ENCODE measurements around the gene SEC22C. TPM values are rescaled to one million over a fixed set of nuclear protein-coding genes. Genes with fewer than 3 reads are reported as not detected.
A peak's percentile ranks its signal among the peaks of the same experiment; 100 is the strongest.

SEC22C gene
- total RNA-seq, 4 donors from 2014 or later, result 30.5 to 56.4 (median 38.7) TPM

DNA sequence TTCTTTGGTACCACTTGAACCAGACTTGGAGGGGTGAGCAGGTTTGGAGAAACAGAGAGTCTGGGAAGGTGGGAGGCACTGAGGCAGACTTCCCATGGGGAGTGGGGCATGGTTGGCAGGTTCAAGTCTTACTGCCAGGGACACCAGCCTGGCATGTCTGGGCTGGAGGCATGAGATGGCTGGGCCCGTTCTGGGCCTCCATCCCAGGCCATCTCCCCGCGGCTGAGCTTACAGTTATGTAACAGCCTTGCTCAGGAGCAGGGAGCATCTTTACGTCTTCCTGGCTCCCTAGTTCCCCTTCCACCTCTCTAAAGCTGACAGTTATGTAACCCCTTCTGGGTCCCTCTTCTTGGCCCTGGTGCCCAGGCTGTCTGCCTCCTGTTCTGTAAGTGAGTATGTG is 66.9 kb downstream of the SEC22C start:
- H3K4me3 ChIP-seq, result no peak overlapping the region
- H3K9me3 ChIP-seq, result no peaks in the 10 kb centered on the region
- peaks cover 0 to 9% (median 0%) of the 10 kb centered on the region in 3 donors for H3K36me3 ChIP-seq
- H3K27ac ChIP-seq, result peak overlapping the region in 3 of 4 donors; percentile 70 to 91 (median 81)
- TF ChIP-seq POLR2A (IDR thresholded peaks at IDR 0.05), result no peak
- TF ChIP-seq, protein P1, sequence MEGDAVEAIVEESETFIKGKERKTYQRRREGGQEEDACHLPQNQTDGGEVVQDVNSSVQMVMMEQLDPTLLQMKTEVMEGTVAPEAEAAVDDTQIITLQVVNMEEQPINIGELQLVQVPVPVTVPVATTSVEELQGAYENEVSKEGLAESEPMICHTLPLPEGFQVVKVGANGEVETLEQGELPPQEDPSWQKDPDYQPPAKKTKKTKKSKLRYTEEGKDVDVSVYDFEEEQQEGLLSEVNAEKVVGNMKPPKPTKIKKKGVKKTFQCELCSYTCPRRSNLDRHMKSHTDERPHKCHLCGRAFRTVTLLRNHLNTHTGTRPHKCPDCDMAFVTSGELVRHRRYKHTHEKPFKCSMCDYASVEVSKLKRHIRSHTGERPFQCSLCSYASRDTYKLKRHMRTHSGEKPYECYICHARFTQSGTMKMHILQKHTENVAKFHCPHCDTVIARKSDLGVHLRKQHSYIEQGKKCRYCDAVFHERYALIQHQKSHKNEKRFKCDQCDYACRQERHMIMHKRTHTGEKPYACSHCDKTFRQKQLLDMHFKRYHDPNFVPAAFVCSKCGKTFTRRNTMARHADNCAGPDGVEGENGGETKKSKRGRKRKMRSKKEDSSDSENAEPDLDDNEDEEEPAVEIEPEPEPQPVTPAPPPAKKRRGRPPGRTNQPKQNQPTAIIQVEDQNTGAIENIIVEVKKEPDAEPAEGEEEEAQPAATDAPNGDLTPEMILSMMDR (IDR thresholded peaks at IDR 0.05), result no peak
- no peaks in the 10 kb centered on the region for H3K27me3 ChIP-seq
- DNase-seq, result no peak
- H3K4me1 ChIP-seq, result peaks cover 0 to 64% (median 11%) of the 10 kb centered on the region in 4 donors

DNA sequence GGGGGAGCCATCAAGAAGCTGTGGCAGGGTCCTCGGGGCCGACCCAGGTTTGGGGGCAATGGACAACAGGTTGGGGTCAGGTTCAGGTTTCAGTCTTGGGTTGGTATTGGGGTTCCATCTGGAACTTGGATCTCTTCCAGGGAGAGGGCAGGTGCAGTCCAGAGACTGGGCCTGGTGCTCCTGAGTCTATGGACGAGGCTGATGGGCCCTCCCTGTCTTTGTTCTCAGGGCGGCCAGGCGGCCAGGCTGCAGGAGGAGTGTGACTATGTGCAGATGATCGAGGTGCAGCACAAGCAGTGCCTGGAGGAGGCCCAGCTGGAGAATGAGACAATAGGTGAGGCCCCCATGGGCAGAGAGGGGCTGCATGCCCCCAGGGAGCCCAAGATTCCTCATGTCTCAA is 68.2 kb downstream of the SEC22C start:
- H3K4me1 ChIP-seq, result peaks cover 0 to 66% (median 17%) of the 10 kb centered on the region in 4 donors

DNA sequence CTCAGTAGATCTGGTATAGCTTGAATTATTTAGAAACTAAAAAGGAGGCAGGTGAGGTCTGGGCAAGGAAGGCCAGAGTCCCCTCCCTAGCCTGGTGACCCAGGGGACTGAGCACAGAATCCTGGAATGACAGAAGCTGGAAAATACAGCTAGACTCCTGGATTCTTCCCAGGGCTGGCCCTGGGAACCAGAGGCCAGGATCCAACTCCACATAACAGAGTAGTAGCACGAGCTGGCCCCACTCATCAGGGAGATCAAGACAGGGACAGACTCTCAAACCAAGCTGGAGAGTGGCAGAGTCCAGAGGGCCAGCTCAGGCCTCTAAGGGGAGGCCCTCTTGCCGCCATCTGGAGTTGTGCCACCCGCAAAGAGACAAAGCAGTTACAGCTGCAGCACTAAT is 68.6 kb downstream of the SEC22C start:
- Histone ChIP-seq H3K27me3 (no peaks in the 10 kb centered on the region), H3K36me3 (no peaks in the 10 kb centered on the region), H3K9me3 (no peaks in the 10 kb centered on the region), H3K4me3 (no peak overlapping the region), H3K27ac (no peak overlapping the region), H3K4me1 (peaks cover 0 to 67% (median 19%) of the 10 kb centered on the region in 4 donors)
- TF ChIP-seq, protein P1 (IDR thresholded peaks at IDR 0.05), result no peak
- no peak for TF ChIP-seq POLR2A (IDR thresholded peaks at IDR 0.05)
- no peak for DNase-seq

More for the DNA sequence above, 68.2 kb downstream of the SEC22C start:
- Histone ChIP-seq H3K9me3 (no peaks in the 10 kb centered on the region), H3K4me3 (no peak overlapping the region), H3K36me3 (no peaks in the 10 kb centered on the region), H3K27ac (no peak overlapping the region), H3K27me3 (no peaks in the 10 kb centered on the region)
- DNase-seq, result no peak
- no peak for TF ChIP-seq POLR2A (IDR thresholded peaks at IDR 0.05)
- TF ChIP-seq, protein P1 (IDR thresholded peaks at IDR 0.05), result no peak

DNA sequence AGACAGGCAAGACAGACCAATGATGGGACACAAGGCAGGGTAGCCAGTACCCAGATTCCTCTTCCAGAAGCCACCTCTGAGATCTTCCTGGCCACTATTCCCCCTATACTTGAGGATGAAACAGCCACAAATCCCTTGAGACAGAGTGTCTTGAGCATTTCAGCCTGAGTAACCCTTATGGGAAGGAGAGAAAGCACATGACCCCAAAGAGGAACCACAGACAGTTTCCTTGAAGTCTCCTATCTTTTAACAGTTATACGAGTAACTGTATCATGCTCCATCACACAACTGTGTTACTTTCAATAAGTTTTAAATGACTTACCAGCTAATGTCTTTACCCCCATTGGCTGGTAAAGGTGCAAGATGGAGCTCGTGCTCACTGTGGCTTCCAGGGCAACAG is 70.0 kb downstream of the SEC22C start:
- TF ChIP-seq POLR2A (IDR thresholded peaks at IDR 0.05), result no peak
- TF ChIP-seq, protein P1 (IDR thresholded peaks at IDR 0.05), result no peak
- Histone ChIP-seq H3K27me3 (no peaks in the 10 kb centered on the region), H3K36me3 (no peaks in the 10 kb centered on the region), H3K9me3 (no peaks in the 10 kb centered on the region), H3K4me3 (no peak overlapping the region), H3K4me1 (peaks cover 0 to 70% (median 14%) of the 10 kb centered on the region in 4 donors), H3K27ac (peak overlapping the region in 2 of 4 donors; percentile 35 to 95)
- DNase-seq, result no peak

- TF ChIP-seq, protein P1 (IDR thresholded peaks at IDR 0.05), result no peak
- TF ChIP-seq POLR2A (IDR thresholded peaks at IDR 0.05), result no peak
- Histone ChIP-seq H3K4me1 (peaks cover 0 to 70% (median 14%) of the 10 kb centered on the region in 4 donors), H3K9me3 (no peaks in the 10 kb centered on the region), H3K4me3 (no peak overlapping the region), H3K27me3 (no peaks in the 10 kb centered on the region), H3K36me3 (no peaks in the 10 kb centered on the region), H3K27ac (peak overlapping the region in 3 of 4 donors; percentile 44 to 95 (median 89))
- peak in 1 of 3 donors; percentile 71 for DNase-seq
Observed at GRCh38 chr3:42511201-42511600, 70.6 kb downstream of the SEC22C start.

- TF ChIP-seq, protein P1 (IDR thresholded peaks at IDR 0.05), result no peak
- TF ChIP-seq POLR2A (IDR thresholded peaks at IDR 0.05), result no peak
- H3K27me3 ChIP-seq, result no peaks in the 10 kb centered on the region
- H3K27ac ChIP-seq, result peak overlapping the region in 3 of 4 donors; percentile 44 to 95 (median 89)
- no peak overlapping the region for H3K4me3 ChIP-seq
- no peaks in the 10 kb centered on the region for H3K36me3 ChIP-seq
- peaks cover 0 to 71% (median 16%) of the 10 kb centered on the region in 4 donors for H3K4me1 ChIP-seq
- no peaks in the 10 kb centered on the region for H3K9me3 ChIP-seq
- peak in 2 of 3 donors; percentile 68 to 73 for DNase-seq
Observed at GRCh38 chr3:42510325-42510724, 71.4 kb downstream of the SEC22C start.
